MCF 10A (cell line): ENCODE results near the gene ARL6IP5. TPM values are rescaled to one million over a fixed set of nuclear protein-coding genes. Genes with fewer than 3 reads are reported as not detected.
A peak's percentile ranks its signal among the peaks of the same experiment; 100 is the strongest.

Experiments
- BruUV-seq: library from RNA; stranded (reverse); fragments of 400-500 nt; replicated peaks from 2 replicates; lab custom pipeline; 2021; lab: Mats Ljungman, UMichigan
- CTCF ChIA-PET: fragments of 300-600 bp; sonication (Branson Sonifier 250); formaldehyde crosslinking; extraction: SDS; loops from one replicate; lab custom pipeline; 2021; ENCODE audit warnings: antibody characterized with exemption, inconsistent platforms; lab: Yijun Ruan, JAX
- POLR2A ChIA-PET: fragments of 300-600, 350-650 bp; sonication (Branson Sonifier 250); formaldehyde crosslinking; extraction: SDS; loops from one replicate; lab custom pipeline; 2020; ENCODE audit warnings: antibody characterized with exemption, inconsistent platforms; lab: Yijun Ruan, JAX
- DNase-seq: peaks from one replicate; pipeline ENCODE4 v3.0.0-alpha.2; 2018; ENCODE audit not compliant: unreplicated experiment
- H3K27ac Mint-ChIP-seq: one replicate; pipeline ENCODE4 v1.8.0; 2022; ENCODE audit warnings: mild to moderate bottlenecking, low read depth, mixed read lengths; ENCODE audit not compliant: unreplicated experiment
- H3K27me3 Mint-ChIP-seq: one replicate; pipeline ENCODE4 v1.8.0; 2022; ENCODE audit warnings: mixed read lengths; ENCODE audit not compliant: insufficient read depth, unreplicated experiment
- H3K36me3 Mint-ChIP-seq: one replicate; pipeline ENCODE4 v1.8.0; 2022; ENCODE audit warnings: mild to moderate bottlenecking, moderate library complexity, mixed read lengths; ENCODE audit not compliant: insufficient read depth, unreplicated experiment
- H3K4me1 Mint-ChIP-seq: one replicate; pipeline ENCODE4 v1.8.0; 2022; ENCODE audit warnings: mixed read lengths; ENCODE audit not compliant: insufficient read depth, unreplicated experiment
- H3K4me3 Mint-ChIP-seq: one replicate; pipeline ENCODE4 v1.8.0; 2022; ENCODE audit warnings: mild to moderate bottlenecking, moderate library complexity, mixed read lengths; ENCODE audit not compliant: unreplicated experiment
- H3K9me3 Mint-ChIP-seq: one replicate; pipeline ENCODE4 v1.8.0; 2022; ENCODE audit warnings: mixed read lengths; ENCODE audit not compliant: unreplicated experiment
- intact Hi-C: fragments of 100-400 bp; cut with micrococcal nuclease; formaldehyde crosslinking; loops from 2 replicates; pipeline ENCODE4 v1.14.1; 2022
- total RNA-seq: library from RNA; stranded (reverse); gene quantifications from 2 replicates; pipeline ENCODE4 v1.2.3, GENCODE V29; 2022
- TF ChIP-seq, protein P1 (sequence below): fragments of 200-600 bp; IDR thresholded peaks from one replicate; pipeline ENCODE4 v1.8.0; 2022; ENCODE audit warnings: antibody characterized with exemption, mild to moderate bottlenecking; ENCODE audit not compliant: unreplicated experiment

Gene ARL6IP5
- total RNA-seq, 1 experiment from 2014 or later: 50.0 TPM

DNA sequence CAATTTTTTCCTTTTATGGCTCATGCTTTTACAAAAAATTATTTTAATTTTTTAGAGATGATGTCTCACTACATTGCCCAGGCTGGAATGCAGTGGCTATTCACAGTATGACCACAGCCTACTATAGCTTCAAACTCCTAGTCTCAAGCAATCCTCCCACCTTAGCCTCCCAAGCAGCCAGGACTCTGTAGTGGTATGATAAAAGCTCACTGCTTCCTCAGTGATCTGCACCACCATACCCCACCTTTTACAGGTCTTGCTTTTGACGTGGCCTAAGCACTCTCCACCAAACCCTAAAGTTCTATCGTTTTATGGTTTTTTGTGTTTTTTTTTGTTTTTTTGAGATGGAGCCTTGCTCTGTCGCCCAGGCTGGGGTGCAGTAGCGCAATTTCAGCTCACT is 18.6 kb upstream of the ARL6IP5 start:
- CTCF ChIA-PET: no interaction called here
- no peak for DNase-seq
- TF ChIP-seq, protein P1, sequence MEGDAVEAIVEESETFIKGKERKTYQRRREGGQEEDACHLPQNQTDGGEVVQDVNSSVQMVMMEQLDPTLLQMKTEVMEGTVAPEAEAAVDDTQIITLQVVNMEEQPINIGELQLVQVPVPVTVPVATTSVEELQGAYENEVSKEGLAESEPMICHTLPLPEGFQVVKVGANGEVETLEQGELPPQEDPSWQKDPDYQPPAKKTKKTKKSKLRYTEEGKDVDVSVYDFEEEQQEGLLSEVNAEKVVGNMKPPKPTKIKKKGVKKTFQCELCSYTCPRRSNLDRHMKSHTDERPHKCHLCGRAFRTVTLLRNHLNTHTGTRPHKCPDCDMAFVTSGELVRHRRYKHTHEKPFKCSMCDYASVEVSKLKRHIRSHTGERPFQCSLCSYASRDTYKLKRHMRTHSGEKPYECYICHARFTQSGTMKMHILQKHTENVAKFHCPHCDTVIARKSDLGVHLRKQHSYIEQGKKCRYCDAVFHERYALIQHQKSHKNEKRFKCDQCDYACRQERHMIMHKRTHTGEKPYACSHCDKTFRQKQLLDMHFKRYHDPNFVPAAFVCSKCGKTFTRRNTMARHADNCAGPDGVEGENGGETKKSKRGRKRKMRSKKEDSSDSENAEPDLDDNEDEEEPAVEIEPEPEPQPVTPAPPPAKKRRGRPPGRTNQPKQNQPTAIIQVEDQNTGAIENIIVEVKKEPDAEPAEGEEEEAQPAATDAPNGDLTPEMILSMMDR: no peak
- Mint-ChIP-seq H3K27ac (no peak overlapping the region), H3K27me3 (no peaks in the 10 kb centered on the region), H3K9me3 (no peaks in the 10 kb centered on the region), H3K4me1 (no peaks in the 10 kb centered on the region), H3K36me3 (peaks cover 60% of the 10 kb centered on the region), H3K4me3 (no peak overlapping the region)
- BruUV-seq: no TSS peak
- intact Hi-C loops: no loop called here
- POLR2A ChIA-PET: interaction anchor here (0.7 to 3.7 kb wide), 2 partner anchors 9 to 14 kb away, joined by 5 to 36 read pairs; partner anchors contain the start of gene TMF1

DNA sequence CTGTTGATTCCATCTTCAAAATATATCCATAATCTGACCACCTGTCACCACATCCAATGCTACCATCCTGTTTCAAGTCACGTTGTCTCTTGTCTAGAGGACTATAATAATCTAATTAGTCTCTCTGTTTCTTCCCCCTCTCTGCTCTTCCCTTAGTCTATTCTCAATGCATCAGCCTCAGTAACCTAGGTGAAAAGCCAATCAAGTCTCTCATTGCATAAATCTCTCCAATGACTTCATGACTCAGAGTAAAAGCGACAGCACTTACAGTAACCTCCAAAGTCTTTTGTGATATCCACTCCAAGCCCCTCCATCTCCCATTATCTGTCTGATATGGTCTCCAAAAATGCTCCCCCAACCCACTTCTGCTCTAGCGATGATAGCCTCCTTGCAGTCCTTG is 11.8 kb upstream of the ARL6IP5 start:
- intact Hi-C loops: no loop called here
- ChIA-PET CTCF (no interaction called here), POLR2A (interaction anchor here (18.0 kb wide), 1 partner anchor 22 kb away, joined by 371 read pairs; the partner anchor contains the start of gene TMF1)
- no peak overlapping the region for H3K4me3 Mint-ChIP-seq
- H3K27me3 Mint-ChIP-seq: no peaks in the 10 kb centered on the region
- BruUV-seq: no TSS peak
- DNase-seq: no peak
- H3K27ac Mint-ChIP-seq: no peak overlapping the region
- no peaks in the 10 kb centered on the region for H3K9me3 Mint-ChIP-seq
- TF ChIP-seq, protein P1: no peak
- peaks cover 35% of the 10 kb centered on the region for H3K36me3 Mint-ChIP-seq
- H3K4me1 Mint-ChIP-seq: peaks cover 7% of the 10 kb centered on the region

DNA sequence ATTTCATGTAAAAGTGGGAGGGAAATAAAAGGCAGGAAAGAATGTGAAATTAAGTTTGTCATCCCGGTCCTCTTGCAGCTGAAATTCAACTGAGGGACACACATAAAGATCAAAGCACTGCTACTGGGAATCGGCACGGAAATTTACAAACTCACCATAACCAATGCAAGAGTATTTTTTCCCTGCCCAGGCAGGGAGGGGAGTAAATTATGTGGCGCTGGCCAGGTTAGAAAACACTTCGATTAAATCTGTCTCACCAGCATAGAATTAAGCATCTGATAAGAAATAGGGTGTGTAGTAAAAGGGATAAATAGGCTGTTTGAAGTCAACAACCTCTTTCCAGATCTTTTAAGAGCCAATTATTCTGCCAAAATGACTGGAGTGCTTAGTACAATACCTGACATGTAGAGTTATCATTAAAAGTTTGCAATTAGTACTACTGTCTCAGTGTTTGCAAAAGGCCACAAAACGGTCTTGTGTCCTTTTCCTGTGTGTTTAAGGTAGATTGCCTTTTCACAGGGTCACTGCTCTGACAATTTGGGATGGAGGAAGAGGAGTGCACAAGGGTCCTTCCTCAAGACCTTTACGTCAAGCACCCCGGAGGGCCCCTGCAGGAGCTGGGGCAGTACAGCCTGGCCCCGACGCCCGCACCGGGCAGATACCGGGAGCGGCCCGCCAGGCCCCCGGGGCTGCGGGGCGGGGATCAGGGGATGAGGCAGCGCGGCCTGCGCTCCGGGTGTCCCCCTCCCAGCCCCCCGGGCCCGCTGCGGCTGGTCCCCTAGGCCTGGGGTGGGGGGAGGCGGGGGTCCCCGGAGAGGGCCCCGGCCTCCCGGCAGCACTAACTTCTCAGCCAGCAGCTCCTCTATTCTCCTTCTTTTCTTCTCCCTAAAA is 5.2 kb upstream of the ARL6IP5 start:
- H3K27ac Mint-ChIP-seq: peak overlapping the region; percentile 85
- H3K4me1 Mint-ChIP-seq: peaks cover 37% of the 10 kb centered on the region
- intact Hi-C loops: loop anchor here (5.0 kb wide), 1 partner anchor 123 kb away; no protein-coding TSS in a partner anchor
- TF ChIP-seq, protein P1: no peak
- ChIA-PET POLR2A (interaction anchor here (0.6 to 18.0 kb wide), 9 partner anchors 9 to 65 kb away, joined by 3 to 371 read pairs (median 7); partner anchors contain the start of genes EOGT and TMF1), CTCF (interaction anchor here (0.7 to 1.9 kb wide), 4 partner anchors 10 to 36 kb away, joined by 3 to 7 read pairs (median 4); no protein-coding TSS in a partner anchor)
- DNase-seq: no peak
- TSS peak; percentile 52 for BruUV-seq
- peak overlapping the region; percentile 82 for H3K4me3 Mint-ChIP-seq
- H3K9me3 Mint-ChIP-seq: no peaks in the 10 kb centered on the region
- peaks cover 7% of the 10 kb centered on the region for H3K36me3 Mint-ChIP-seq
- no peaks in the 10 kb centered on the region for H3K27me3 Mint-ChIP-seq
